Testis (tissue), 3 donors: ENCODE measurements around the gene DDX19B. TPM values are rescaled to one million over a fixed set of nuclear protein-coding genes. Genes with fewer than 3 reads are reported as not detected.

Experiments
- DNase-seq: peaks from one replicate; pipeline ENCODE4 v3.0.0-alpha.2; 2019
- H3K27ac ChIP-seq, 2 donors: fragments of 200-600 bp; sonication (generic); one replicate each; pipeline ENCODE4 v1.5.1; 2019
- H3K27me3 ChIP-seq: fragments of 200-600 bp; sonication (generic); one replicate; pipeline ENCODE4 v1.5.1; 2019
- H3K36me3 ChIP-seq: fragments of 200-600 bp; sonication (generic); one replicate; pipeline ENCODE4 v1.5.1; 2017; ENCODE audit warnings: low read depth; ENCODE audit errors: missing control alignments
- H3K4me1 ChIP-seq: fragments of 200-600 bp; sonication (generic); one replicate; pipeline ENCODE4 v1.5.1; 2019
- H3K4me3 ChIP-seq, 2 donors: fragments of 200-600 bp; sonication (generic); one replicate each; pipeline ENCODE4 v1.5.1; 2017 to 2019
- H3K9me3 ChIP-seq: fragments of 200-600 bp; sonication (generic); one replicate; pipeline ENCODE4 v1.5.1; 2017
- CTCF ChIP-seq, 3 experiments: fragments of 450-650 bp in 2 of 3; fragments of 200-600 bp in 1 of 3; sonication (generic) in 1 of 3; IDR thresholded peaks; one replicate each; pipeline ENCODE4 v1.5.1; 2016 to 2019; ENCODE audit warnings: antibody characterized with exemption in 3 of 3, mild to moderate bottlenecking in 2 of 3, moderate library complexity in 1 of 3
- POLR2A ChIP-seq: fragments of 450-650 bp; IDR thresholded peaks from one replicate; pipeline ENCODE4 v1.6.1; 2017; ENCODE audit warnings: antibody characterized with exemption, mild to moderate bottlenecking, moderate library complexity
- WGBS, 2 donors: methylation state at CpG; one replicate each; pipeline ENCODE4 v1.1.5; 2018; 5-methylcytosine and 5-hydroxymethylcytosine counted together
- intact Hi-C: fragments of 100-400 bp; cut with DNase I; formaldehyde crosslinking; loops from one replicate; pipeline ENCODE4 v1.15.1; 2023; ENCODE audit warnings: low total_unique reads
- polyA plus RNA-seq: library from polyadenylated mRNA; stranded (reverse); fragments of 350-450 nt; fragmentation: Illumina TruSeq; extraction: RNeasy Lipid Tissue Mini Kit (QIAGEN cat#74804); gene quantifications from one replicate; pipeline ENCODE4 v1.2.3, GENCODE V29; 2014; ENCODE audit warnings: low read depth, low replicate concordance; ENCODE audit not compliant: insufficient read depth
- total RNA-seq, 2 donors: library from RNA; depleted of rRNA; stranded (reverse); fragments of >200 nt; gene quantifications; one replicate each; pipeline ENCODE4 v1.2.3, GENCODE V29; 2016

Gene DDX19B
- total and polyA plus RNA-seq, 3 donors from 2014 or later, result 59.5 to 123 (median 80.2) TPM

- intact Hi-C loops, result no loop called here
- no peak overlapping the region for H3K27ac ChIP-seq
Measured at GRCh38 chr16:70378869-70379493, 80.0 kb downstream of the DDX19B start.

GRCh38 chr16:70380248-70380918, 81.4 kb downstream of the DDX19B start:
- intact Hi-C loops, result no loop called here
- TF ChIP-seq POLR2A, result no peak
- no peak for TF ChIP-seq CTCF (IDR thresholded peaks at IDR 0.05)
- H3K27me3 ChIP-seq, result no peaks in the 10 kb centered on the region
- peak overlapping the region; percentile 63 to 64 for H3K4me3 ChIP-seq
- no peaks in the 10 kb centered on the region for H3K4me1 ChIP-seq
- no peaks in the 10 kb centered on the region for H3K9me3 ChIP-seq
- H3K36me3 ChIP-seq, result no peaks in the 10 kb centered on the region
- 12 to 35% methylated on average over 29 to 31 of the region's 31 CpGs for WGBS, 2 donors
- DNase-seq, result peak; percentile 43
- peak overlapping the region; percentile 36 to 68 for H3K27ac ChIP-seq

More at GRCh38 chr16:70378869-70379493, 80.0 kb downstream of the DDX19B start:
- Histone ChIP-seq H3K36me3 (no peaks in the 10 kb centered on the region), H3K27me3 (no peaks in the 10 kb centered on the region), H3K4me1 (no peaks in the 10 kb centered on the region), H3K4me3 (no peak overlapping the region), H3K9me3 (no peaks in the 10 kb centered on the region)
- TF ChIP-seq CTCF (IDR thresholded peaks at IDR 0.05), result no peak
- no peak for TF ChIP-seq POLR2A
- DNase-seq, result no peak
- WGBS, 2 donors, result 59 to 68% methylated on average over 13 of the region's 13 CpGs

- TF ChIP-seq POLR2A (no peak), CTCF (IDR thresholded peaks at IDR 0.05) (no peak)
- Histone ChIP-seq H3K9me3 (no peaks in the 10 kb centered on the region), H3K36me3 (no peaks in the 10 kb centered on the region), H3K27ac (peak overlapping the region; percentile 36 to 68), H3K4me1 (no peaks in the 10 kb centered on the region), H3K27me3 (no peaks in the 10 kb centered on the region), H3K4me3 (peak overlapping the region; percentile 63 to 64)
- intact Hi-C loops, result no loop called here
- 17 to 39% methylated on average over 11 to 39 of the region's 52 CpGs for WGBS, 2 donors
- peak; percentile 96 for DNase-seq
Measured at GRCh38 chr16:70380919-70381603, 82.1 kb downstream of the DDX19B start.

GRCh38 chr16:70381604-70382342, 82.8 kb downstream of the DDX19B start:
- intact Hi-C loops, result no loop called here
- Histone ChIP-seq H3K27ac (peak overlapping the region in 1 of 2 donors; percentile 68), H3K9me3 (no peaks in the 10 kb centered on the region), H3K36me3 (no peaks in the 10 kb centered on the region), H3K4me1 (no peaks in the 10 kb centered on the region), H3K27me3 (no peaks in the 10 kb centered on the region), H3K4me3 (peak overlapping the region; percentile 63 to 64)
- no peak for DNase-seq
- TF ChIP-seq POLR2A (no peak), CTCF (IDR thresholded peaks at IDR 0.05) (no peak)
- 35 to 44% methylated on average over 24 to 43 of the region's 47 CpGs for WGBS, 2 donors
